Stomach (tissue), 9 donors: Measurements from ENCODE around the gene ACP3. TPM values are rescaled to one million over a fixed set of nuclear protein-coding genes. Genes with fewer than 3 reads are reported as not detected.

ENCODE experiments used
- DNase-seq, 2 donors: peaks; one replicate each; pipeline versions ENCODE4 v3.0.0 to v3.0.0-alpha.2; 2013 to 2019
- H3K27ac ChIP-seq, 5 donors: fragments of 200-600 bp in 4 of 5; sonication (generic) in 4 of 5; one replicate each; pipeline ENCODE4 v1.5.1; 2013 to 2019; ENCODE audit warnings: mild to moderate bottlenecking in 1 of 5, moderate library complexity in 1 of 5
- H3K27me3 ChIP-seq, 3 donors: fragments of 200-600 bp; sonication (generic); one replicate each; pipeline ENCODE4 v1.5.1; 2017 to 2019; ENCODE audit warnings: mixed run types in 1 of 3
- H3K36me3 ChIP-seq, 4 donors: fragments of 200-600 bp; sonication (generic); 1 replicate in 3 of 4; 2 replicates in 1 of 4; pipeline ENCODE4 v1.5.1; 2016 to 2019
- H3K4me1 ChIP-seq, 4 donors: fragments of 200-600 bp; sonication (generic); one replicate each; pipeline ENCODE4 v1.5.1; 2016 to 2019
- H3K4me3 ChIP-seq, 4 donors: fragments of 200-600 bp; sonication (generic) in 3 of 4; one replicate each; pipeline ENCODE4 v1.5.1; 2016 to 2019; ENCODE audit warnings: mild to moderate bottlenecking in 1 of 4
- H3K9me3 ChIP-seq, 4 donors: fragments of 200-600 bp; sonication (generic); one replicate each; pipeline ENCODE4 v1.5.1; 2016 to 2019
- CTCF ChIP-seq, 7 experiments: fragments of 450-650 bp in 4 of 7; fragments of 200-600 bp in 3 of 7; sonication (generic) in 3 of 7; IDR thresholded peaks; one replicate each; pipeline ENCODE4 v1.5.1; 2016 to 2019; ENCODE audit warnings: antibody characterized with exemption in 7 of 7, control low read depth in 2 of 7, mild to moderate bottlenecking in 1 of 7
- EP300 ChIP-seq: sonication (generic); formaldehyde crosslinking; IDR thresholded peaks from one replicate; pipeline ENCODE4 v1.6.1; 2017; ENCODE audit warnings: antibody characterized with exemption
- POLR2A ChIP-seq, 4 donors: fragments of 450-650 bp; IDR thresholded peaks; one replicate each; pipeline ENCODE4 v1.6.1; 2016; ENCODE audit warnings: antibody characterized with exemption in 4 of 4, control low read depth in 2 of 4, mild to moderate bottlenecking in 1 of 4, moderate library complexity in 1 of 4
- POLR2AphosphoS5 ChIP-seq, 3 donors: sonication (generic); formaldehyde crosslinking; IDR thresholded peaks; one replicate each; pipeline ENCODE4 v1.6.1; 2016; ENCODE audit warnings: antibody characterized with exemption in 3 of 3
- WGBS, 5 donors: extraction: QIAGEN DNeasy Blood & Tissue Kit in 3 of 5; methylation state at CpG; one replicate each; pipeline versions ENCODE4 v1.1.5 to v1.1.7; 2013 to 2018; 5-methylcytosine and 5-hydroxymethylcytosine counted together
- intact Hi-C: fragments of 100-400 bp; cut with DNase I; formaldehyde crosslinking; loops from one replicate; pipeline ENCODE4 v1.15.1; 2023; ENCODE audit warnings: low total_unique reads
- polyA plus RNA-seq, 3 donors: library from polyadenylated mRNA; stranded (reverse); fragments of 200-250 nt; gene quantifications; one replicate each; pipeline ENCODE4 v1.2.3, GENCODE V29; 2013
- total RNA-seq, 5 donors: library from RNA; depleted of rRNA; stranded (reverse); fragments of >200 nt; gene quantifications; one replicate each; pipeline versions ENCODE4 v1.1.0 to v1.2.3, GENCODE V29; 2014 to 2016
- donor health status: healthy with polysubstance abuse.
- donor health status: Bipolar disorder and iron deficiency.
- donor health status: healthy.

ACP3 gene
- total and polyA plus RNA-seq, 8 donors = 3.0 to 56.6 (median 9.3) TPM; not detected in 2

- 33 to 65% (median 38%) methylated on average over 1 of the region's 1 CpG for WGBS, 5 donors
- intact Hi-C loops = no loop called here
Measured at GRCh38 chr3:132332508-132332907, 15.3 kb downstream of the ACP3 start.

GRCh38 chr3:132341746-132342145 lies 24.5 kb downstream of the ACP3 start:
- no peak overlapping the region for H3K27ac ChIP-seq
- intact Hi-C loops = loop anchor here (10.0 kb wide), 1 partner anchor 77 kb away; no protein-coding TSS in a partner anchor
- TF ChIP-seq CTCF (IDR thresholded peaks at IDR 0.05) (no peak), POLR2A (IDR thresholded peaks at IDR 0.05) (no peak), EP300 (no peak), POLR2AphosphoS5 (IDR thresholded peaks at IDR 0.05) (no peak)
- no peaks in the 10 kb centered on the region for H3K27me3 ChIP-seq
- peaks cover 0 to 16% (median 8%) of the 10 kb centered on the region in 4 donors for H3K4me1 ChIP-seq
- no peak overlapping the region for H3K4me3 ChIP-seq
- H3K9me3 ChIP-seq = no peaks in the 10 kb centered on the region
- no peak for DNase-seq
- WGBS, 5 donors = 42 to 73% (median 58%) methylated on average over 2 of the region's 2 CpGs
- H3K36me3 ChIP-seq = no peaks in the 10 kb centered on the region

More at GRCh38 chr3:132332508-132332907, 15.3 kb downstream of the ACP3 start:
- Histone ChIP-seq H3K9me3 (no peaks in the 10 kb centered on the region), H3K4me1 (peaks cover 0 to 5% (median 2%) of the 10 kb centered on the region in 4 donors), H3K4me3 (no peak overlapping the region), H3K27me3 (no peaks in the 10 kb centered on the region), H3K27ac (no peak overlapping the region), H3K36me3 (peaks cover 0 to 22% (median 7%) of the 10 kb centered on the region in 4 donors)
- no peak for TF ChIP-seq POLR2A (IDR thresholded peaks at IDR 0.05)
- no peak for TF ChIP-seq EP300
- TF ChIP-seq POLR2AphosphoS5 (IDR thresholded peaks at IDR 0.05) = no peak
- TF ChIP-seq CTCF (IDR thresholded peaks at IDR 0.05) = no peak
- peak in 1 of 2 donors; percentile 20 for DNase-seq

GRCh38 chr3:132342183-132342582 lies 25.0 kb downstream of the ACP3 start:
- Histone ChIP-seq H3K27me3 (no peaks in the 10 kb centered on the region), H3K9me3 (no peaks in the 10 kb centered on the region), H3K4me3 (no peak overlapping the region), H3K36me3 (no peaks in the 10 kb centered on the region), H3K4me1 (peaks cover 0 to 14% (median 8%) of the 10 kb centered on the region in 4 donors), H3K27ac (no peak overlapping the region)
- DNase-seq = peak in 1 of 2 donors; percentile 14
- 31 to 60% (median 52%) methylated on average over 5 of the region's 5 CpGs for WGBS, 5 donors
- intact Hi-C loops = loop anchor here (10.0 kb wide), 1 partner anchor 77 kb away; no protein-coding TSS in a partner anchor
- TF ChIP-seq CTCF (IDR thresholded peaks at IDR 0.05) (peak in 1 of 7 experiments; percentile 17), POLR2A (IDR thresholded peaks at IDR 0.05) (no peak)

- TF ChIP-seq CTCF (IDR thresholded peaks at IDR 0.05) = no peak
- no peak for TF ChIP-seq POLR2AphosphoS5 (IDR thresholded peaks at IDR 0.05)
- no peak for TF ChIP-seq EP300
- no peak for TF ChIP-seq POLR2A (IDR thresholded peaks at IDR 0.05)
- H3K27me3 ChIP-seq = no peaks in the 10 kb centered on the region
- 61 to 79% (median 63%) methylated on average over 2 of the region's 2 CpGs for WGBS, 5 donors
- peak overlapping the region in 1 of 4 donors; percentile 25 for H3K4me3 ChIP-seq
- peaks cover 0 to 11% (median 5%) of the 10 kb centered on the region in 4 donors for H3K4me1 ChIP-seq
- intact Hi-C loops = loop anchor here (10.0 kb wide), 1 partner anchor 78 kb away; no protein-coding TSS in a partner anchor
- no peaks in the 10 kb centered on the region for H3K9me3 ChIP-seq
- no peak for DNase-seq
- no peaks in the 10 kb centered on the region for H3K36me3 ChIP-seq
- no peak overlapping the region for H3K27ac ChIP-seq
Measured at GRCh38 chr3:132342610-132343009, 25.4 kb downstream of the ACP3 start.
